GM19452 (cell line): Measurements from ENCODE around the gene PLEK2.

Source experiments
- ATAC-seq: cut with Tn5 transposase; IDR thresholded peaks from one replicate; pipeline ENCODE4 v1.9.1; 2021; ENCODE audit not compliant: unreplicated experiment

PLEK2 gene

DNA sequence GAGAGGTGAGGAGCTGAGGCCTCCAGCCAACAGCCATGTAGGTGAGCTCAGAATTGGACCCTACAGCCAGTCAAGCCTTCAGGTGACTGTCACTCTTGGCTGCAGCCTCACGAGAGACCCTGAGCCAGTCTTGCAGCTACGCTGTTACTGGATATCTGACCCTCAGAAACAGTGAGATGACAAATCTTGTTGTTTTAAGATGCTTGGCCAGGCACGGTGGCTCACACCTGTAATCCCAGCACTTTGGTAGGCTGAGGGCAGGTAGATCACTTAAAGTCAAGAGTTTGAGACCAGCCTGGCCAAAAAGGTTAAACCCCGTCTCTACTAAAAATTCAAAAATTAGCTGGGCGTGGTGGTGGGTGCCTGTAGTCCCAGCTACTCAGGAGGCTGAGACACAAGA, 6.2 kb downstream of the PLEK2 start:
- no peak for ATAC-seq

DNA sequence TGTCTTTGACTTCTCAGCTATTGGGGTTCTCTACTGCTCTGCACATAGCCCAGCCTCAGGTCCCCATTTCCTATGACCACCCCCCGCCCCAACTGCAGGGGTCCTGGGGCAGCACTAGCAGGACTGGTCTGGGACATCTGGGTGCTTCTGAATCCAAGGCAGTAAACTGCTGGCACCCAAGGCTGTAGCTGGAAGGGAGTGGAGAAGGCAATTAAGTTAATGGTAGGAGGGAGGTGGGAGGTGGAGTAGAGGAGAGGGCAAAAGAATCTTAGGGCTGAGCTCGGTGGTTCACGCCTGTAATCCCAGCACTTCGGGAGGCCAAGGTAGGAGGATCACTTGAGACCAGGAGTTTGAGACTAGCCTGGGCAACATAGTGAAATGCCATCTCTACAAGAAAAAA, 11.5 kb downstream of the PLEK2 start:
- ATAC-seq = no peak

DNA sequence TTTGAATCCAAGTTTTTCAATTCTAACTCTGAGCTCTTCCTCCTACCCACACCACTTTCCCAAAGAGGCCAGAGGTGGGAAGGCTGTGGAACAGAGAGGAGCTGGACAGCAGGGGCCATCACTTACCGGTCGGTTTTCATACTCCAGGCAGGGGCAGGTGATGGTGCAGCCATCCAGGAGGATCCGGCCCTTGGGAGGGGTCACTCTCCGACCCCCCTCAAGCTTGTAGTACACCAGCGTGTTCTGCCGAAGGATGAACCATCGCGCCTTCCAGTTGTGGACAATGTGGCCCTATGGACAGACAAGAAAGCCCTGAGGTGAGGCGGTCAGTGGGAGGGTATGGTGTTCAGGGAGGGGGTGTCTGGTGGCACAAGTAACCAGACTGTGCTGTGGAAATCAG, 14.4 kb downstream of the PLEK2 start:
- no peak for ATAC-seq

DNA sequence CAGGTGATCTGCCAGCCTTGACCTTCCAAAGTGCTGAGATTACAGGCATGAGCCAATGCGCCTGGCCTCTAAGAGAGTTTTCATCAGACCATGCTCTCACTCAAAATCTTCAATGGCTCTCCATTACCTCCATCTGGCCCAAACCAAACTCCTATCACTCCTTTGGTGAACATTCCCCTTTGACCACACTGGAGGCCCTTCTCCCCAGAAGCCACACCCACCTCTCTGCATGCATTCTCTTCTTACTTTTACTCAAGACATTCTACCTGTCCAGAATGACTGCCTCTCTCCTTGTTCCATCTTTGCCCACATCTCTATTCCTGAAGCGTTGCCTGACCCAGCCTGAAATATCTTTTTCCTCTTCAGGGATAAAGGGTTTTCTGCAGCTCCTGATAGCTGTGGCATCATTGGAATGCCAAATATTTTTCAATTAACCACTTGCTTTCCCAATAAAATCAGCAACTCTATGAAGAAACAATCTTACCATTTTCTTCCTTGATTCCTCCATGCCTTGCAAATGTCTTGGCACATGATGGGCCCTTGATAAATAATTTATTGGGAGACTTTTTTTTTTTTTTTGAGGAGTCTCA, 15.5 kb downstream of the PLEK2 start:
- no peak for ATAC-seq

DNA sequence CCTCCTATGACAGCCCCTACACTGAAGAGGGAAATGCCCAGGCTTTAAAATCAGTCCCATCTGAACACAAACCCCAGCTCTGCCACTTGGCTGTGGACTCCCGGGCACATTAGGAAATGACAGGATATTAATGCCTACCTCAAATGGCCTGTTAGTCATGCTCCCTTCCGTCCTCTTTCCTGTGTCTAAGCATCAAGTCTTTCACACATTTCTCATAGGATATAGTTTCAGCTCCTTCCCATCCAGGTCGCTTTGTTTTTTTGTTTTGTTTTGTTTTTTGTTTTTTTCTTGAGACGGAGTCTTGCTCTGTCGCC, 16.1 kb downstream of the PLEK2 start:
- ATAC-seq = no peak

DNA sequence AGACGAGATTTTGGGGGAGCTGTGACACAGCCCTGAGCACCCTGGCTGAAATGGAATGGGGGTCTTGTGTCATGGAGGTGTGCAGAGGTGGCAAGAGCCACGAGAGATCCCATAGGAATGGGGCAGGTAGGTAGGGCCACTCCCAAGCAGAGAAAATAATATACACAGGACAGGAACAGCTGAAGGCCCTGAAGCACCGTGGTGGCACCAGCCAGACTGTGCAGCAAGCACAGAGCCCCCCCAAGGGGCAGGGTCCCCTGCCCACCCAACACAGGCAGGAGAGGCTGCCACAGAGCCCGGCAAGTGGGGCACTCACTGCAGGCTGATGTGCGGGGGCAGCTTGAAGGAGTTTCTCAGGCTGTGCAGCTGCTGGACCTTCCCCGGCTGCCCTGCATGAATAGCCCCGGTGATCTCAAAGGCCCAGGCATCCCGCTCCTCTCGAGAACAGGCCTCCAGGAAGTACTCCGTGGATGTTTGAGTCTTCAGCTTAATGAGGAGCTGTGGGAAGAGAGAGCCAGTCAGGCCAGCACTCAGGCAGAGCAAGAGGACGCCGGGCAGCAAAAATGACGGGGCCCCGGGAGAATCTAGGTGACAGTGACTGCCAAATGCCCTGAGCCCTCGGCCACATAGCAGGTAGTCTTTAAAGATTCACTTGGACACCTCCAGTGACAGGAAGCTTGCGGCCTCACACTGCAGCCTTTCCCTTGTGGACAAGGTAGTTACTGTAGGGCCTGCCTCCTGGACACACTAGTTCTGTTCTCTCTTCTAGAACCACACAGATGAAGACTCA, 16.7 kb downstream of the PLEK2 start:
- ATAC-seq = no peak

DNA sequence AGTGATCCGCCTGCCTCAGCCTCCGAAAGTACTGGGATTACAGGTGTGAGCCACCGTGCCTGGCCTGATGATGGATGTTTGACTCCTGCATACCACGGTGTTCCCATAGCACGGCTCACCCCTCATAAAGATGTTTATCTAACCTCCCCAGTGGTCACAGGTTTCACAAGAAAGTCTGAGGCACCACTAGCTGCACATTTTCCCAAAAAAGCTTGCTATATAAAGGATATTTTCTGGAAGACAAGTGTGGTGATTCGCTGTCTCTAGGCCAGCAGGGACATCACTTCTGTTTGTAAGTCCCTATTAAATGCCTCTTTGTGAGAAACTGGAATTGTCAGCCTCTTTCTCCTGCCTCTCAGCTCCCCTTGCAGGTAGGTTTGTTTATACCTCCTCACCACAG, 18.3 kb downstream of the PLEK2 start:
- ATAC-seq = no peak

DNA sequence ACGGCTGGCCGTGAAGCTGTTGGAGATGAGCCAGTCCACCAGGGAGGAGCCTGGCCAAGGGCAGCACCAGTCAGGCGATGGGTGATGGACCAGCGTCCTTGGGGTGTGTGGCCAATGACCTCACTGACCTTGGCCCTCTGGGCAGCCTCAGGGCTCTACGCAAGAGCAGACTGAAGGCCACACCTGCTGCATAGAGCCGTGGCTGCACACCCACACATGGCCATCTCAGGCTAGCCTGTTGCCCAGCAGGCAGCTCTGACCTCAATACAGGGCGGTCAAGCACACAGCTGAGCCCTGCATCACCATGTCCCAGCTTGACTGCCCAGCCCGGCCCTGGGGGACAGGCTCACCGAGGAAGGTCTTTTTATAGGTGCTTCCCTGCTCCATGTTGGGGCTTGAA, 19.2 kb downstream of the PLEK2 start:
- no peak for ATAC-seq

DNA sequence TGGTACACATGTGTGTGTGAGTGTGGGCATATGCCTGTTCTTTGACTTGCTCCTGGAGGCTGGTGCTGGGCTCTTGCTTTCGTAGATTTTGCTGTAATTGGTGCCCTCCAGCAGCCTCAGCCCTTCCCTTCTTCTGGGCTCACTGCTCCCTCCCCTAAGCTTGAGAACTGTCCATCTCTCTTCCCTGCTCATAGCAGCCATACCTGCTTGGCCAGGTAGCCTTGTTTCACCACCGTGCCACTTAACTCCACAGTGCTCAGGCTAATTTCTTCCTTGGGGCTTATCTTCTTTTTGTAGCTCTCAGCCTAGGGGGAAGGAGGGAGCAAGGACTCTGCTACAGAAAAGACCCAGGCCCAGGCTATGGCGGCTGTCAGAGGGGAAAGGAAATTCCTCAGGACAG, 19.8 kb downstream of the PLEK2 start:
- ATAC-seq = no peak

DNA sequence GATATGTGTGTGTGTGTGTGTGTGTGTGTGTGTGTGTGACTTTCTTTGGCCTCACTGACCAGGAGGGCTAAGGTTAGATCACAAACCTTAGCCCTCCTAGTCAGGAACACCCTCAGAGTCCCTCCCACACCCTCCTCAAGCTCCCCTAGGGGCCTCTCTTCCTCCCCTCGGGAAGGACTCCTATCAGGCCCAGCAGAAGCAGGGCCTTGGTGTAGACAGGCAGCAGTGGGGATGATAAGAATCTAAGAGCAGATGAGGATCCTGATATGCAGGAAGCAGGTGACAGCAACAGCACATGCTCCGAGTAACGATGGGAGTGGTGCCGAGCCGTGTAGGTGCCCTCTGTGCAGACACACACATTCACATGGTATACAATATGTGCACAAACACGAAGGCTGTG, 20.7 kb downstream of the PLEK2 start:
- no peak for ATAC-seq

DNA sequence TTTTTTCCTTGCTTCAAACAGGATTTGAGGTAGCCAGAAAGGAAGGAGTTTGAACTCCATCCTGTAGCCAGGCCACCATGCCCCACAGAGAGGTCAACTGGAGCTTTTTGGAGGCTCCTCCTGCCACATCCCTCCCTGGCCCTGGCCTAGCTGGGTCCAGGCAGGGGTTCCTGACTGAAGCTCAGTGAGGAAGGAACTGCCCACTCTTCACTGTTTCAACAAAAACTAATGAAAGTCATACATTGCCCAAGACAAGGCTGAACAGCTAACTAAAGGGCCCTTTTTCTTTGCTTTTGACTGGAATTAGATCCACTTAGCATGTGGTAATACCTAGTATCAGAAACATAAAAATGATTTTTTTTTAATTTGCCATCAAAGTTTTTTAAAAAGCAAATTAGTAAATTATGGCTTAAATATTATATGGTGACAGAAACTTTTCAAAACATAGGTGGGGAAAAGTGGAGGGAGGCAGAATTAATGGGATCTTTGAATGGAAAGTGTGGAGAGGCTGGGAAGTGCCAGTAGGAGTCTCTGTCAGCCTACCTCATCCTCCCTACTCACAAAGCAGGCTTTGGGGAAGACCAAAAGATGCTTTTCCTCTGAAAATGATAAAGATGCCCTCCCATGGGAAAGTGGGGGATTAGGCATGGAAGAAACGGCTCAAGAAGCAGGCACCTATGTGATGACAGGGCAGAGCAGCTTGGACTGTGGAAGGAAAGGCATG, 22.0 kb downstream of the PLEK2 start:
- ATAC-seq = no peak

DNA sequence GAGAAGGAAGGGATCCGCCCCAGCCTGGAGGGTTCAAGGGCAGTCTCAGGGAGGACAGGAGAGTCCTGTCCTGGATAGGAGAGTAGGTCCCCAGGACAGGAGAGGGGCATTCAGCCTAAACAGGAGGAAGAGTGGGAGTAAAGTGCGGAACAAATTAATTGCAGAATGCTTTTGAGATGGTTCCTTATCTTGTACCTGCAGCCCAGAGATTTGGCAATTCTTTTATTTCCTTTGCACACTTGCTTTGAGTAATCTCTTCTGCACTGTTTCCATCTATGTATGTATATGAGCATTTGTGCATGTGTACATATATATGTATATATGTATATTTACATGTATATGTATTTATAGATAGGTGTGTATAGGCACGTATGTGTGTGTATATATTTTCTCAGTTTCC, 22.7 kb downstream of the PLEK2 start:
- ATAC-seq = no peak

DNA sequence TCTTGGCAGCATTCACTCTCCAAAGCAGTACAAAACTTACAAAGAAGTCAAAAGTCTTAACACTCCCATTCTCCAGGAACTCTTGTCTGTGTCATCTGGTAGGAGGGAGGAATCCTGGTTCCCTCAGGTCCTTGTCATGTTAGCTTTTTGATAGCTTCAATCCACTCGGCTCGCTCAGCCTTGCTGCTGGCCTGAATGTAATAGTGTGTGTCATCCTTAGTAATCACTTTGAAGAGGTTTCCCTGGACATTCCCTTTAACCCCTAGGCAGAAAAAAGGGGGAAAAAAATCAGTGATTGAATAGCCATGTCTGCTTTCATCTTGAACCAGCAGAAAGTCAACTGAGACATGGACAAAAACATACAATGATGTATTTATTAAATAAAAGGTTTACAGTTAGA, 24.8 kb downstream of the PLEK2 start:
- ATAC-seq = no peak

DNA sequence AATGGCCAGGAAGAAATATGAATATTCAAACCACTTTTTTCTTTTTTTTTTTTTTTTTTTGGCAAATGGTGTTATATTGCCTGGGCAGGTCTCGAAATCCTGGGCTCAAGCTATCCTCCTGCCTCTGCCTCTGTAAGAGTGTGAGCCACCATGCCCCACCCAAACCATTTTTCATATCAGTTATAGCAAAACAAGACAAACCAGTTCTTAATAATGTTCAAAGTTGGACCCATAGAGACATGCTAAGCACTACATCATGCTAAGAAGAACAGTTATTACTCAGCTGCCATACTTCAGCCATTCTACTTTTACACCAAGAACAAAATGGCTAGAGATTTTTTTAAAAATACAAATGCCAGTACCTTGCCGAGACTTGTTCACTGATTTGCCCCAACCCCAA, 26.3 kb downstream of the PLEK2 start:
- no peak for ATAC-seq

DNA sequence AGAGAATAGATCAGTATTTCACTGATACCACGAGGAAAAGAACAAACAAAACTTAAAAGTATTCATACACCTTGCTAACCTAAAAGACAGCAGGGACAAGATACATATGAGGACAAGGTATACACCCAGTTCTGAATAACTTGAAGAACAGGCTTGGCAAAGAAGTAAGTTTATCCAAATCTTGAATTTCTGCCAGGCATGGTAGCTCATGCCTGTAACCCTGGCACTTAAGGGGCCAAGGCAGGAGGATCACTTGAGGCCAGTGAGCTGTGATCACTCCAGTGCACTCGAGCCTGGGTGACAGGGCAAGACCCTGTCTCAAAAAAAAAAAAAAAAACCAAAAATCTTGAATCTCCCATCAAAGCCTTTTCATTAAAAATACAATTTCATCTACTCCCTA, 26.8 kb downstream of the PLEK2 start:
- ATAC-seq = no peak

DNA sequence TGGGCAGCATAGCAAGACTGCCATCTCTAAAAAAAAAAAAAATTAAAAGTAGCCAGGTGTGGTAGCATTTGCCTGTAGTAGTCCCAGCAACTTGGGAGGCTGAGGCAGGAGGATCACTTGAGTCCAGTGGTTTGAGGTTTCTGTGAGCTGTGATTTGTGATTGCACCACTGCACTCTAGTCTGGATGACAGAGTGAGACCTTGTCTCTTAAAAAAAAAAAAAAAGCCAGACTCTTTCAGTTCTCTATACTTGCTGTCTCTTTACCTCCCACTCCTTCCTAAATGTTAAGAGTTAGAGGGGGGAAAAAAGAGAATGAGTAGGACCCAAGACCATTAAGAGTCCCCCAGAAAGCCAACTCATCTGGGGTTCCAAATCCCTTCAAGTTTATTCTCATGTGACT, 34.0 kb downstream of the PLEK2 start:
- no peak for ATAC-seq

DNA sequence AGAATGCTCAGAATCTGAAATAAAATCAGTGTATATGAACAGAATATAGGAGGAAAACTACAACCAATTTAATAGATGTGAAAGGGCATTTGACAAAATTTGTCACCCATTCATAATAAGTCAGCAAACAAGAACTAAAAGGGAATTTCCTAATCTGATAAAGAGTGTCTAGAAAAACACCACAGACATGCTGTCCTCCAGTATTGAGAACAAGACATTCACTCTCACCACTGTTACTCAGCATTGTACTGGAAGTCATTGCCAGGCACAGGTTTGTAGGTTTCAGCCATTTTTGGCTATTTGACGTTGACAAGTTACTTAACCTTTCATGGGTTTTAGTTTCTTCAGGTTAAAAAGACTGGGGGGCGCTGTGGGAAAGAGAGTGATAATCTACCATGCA, 38.6 kb downstream of the PLEK2 start:
- no peak for ATAC-seq

DNA sequence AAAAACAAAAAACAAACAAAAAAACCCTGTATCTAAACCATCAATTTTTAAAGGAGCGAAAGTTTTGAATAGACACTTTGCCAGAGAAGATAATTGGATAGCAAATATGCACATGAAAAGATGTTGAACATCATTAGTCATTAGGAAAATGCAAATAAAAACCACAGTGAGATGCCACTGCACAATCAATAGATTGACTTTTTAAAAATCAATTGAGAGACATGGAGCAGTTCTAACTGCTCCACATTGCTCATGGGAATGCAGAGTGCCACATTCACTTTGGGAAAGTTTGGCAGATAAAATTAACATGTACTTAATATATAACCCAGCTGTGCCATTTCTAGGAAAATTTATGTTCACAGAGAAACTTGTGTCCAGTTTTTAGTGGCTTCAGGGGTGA, 39.1 kb downstream of the PLEK2 start:
- no peak for ATAC-seq

DNA sequence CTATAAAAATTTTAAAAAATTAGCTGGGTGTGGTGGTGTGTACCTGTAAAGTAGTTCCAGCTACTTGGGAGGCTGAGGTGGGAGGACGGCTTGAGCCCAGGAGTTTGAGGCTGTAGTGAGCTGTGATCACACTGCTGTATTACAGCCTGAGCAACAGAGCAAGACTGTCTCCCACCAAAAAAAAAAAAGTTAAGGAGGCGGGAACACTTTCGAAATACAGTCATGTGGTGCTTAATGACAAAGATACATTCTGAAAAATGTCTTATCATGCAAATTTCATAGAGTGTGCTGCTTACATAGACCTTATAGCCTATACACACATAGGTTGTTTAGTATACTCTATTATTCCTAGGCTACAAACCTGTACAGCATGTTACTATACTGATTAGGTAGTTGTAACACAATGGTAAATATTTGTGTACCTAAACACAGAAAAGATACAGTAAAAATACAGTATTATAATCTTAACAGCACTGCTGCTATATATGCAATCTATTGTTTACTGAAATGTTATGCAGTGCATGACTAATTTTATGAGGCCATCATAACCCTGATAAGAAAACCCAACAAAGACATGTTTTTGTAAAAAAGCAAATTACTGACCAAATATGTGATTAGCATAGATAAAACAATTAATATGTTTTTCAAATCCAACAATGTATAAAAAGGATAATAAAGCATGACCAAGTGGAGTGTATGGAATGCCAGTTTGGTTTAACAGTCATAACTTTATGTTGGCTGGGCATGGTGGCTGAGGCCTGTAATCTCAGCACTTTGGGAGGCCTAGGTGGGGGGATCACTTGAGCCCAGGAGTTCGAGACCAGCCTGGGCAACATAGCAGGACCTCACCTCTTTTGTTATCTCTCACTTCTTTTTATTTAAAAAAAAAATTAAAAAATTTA, 40.5 kb downstream of the PLEK2 start:
- ATAC-seq = no peak

DNA sequence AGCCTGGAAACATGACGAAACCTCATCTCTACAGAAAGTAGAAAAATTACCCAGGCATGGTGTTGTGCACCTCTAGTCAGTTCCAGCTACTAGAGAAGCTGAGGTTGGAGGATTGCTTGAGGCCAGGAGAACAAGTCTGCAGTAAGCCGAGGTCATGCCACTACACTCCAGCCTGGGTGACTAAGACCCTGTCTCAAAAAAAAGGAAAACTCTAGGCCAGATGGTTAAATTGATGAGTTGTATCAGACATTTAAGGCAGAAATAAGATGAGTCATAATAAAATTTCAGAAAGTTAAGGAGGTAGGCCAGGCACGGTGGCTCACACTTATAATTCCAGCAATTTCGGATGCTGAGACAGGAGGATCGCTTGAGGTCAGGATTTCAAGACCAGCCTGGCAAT, 41.1 kb downstream of the PLEK2 start:
- no peak for ATAC-seq

DNA sequence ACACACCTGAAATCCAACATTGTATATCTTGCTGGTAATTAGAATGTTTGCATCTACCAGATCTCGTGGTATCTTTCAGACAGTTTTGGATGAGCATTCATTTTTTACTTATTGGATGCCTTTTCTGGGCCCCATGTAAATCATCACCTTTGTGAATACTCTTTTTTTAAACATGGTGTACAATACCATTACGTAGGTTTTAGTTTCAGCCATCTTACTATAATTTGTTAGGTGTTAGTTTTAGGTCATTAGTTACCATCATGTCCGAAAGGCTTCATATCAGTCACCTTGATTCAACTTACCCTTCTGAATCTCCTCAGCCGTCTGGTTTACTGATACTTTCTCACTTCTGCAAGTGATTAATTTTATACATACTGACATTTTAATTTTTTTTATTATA, 46.5 kb downstream of the PLEK2 start:
- no peak for ATAC-seq
